ENCODE results near the gene KIF26B.
"Not testable (repeated sequence)": the region's sequence is repeated elsewhere in the genome, so short reads cannot be mapped to it uniquely, and the experiment has no call there.

KIF26B gene

DNA sequence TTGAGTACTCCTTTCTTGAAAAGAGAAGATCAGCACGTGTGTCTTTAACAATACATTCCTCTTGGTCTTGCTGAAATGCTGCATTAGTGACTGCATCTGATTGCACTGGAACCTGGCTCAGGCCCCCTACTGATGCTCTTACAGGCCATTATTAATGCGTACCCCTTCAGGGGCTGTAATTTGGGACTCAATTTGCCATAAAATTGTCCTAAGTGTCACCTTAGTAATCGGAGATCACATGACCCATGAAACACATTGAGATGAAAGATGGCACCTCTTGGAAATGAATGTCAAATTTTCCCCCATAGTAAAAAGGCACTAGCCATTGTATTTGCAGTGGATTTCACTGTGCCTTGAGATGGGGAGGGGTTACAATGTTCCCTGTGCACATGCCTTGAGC lies 563.3 kb downstream of the KIF26B start:
- DNase-seq = no peak

GRCh38 chr1:245718951-245719350 lies 564.2 kb downstream of the KIF26B start:
- no peak for DNase-seq

DNA sequence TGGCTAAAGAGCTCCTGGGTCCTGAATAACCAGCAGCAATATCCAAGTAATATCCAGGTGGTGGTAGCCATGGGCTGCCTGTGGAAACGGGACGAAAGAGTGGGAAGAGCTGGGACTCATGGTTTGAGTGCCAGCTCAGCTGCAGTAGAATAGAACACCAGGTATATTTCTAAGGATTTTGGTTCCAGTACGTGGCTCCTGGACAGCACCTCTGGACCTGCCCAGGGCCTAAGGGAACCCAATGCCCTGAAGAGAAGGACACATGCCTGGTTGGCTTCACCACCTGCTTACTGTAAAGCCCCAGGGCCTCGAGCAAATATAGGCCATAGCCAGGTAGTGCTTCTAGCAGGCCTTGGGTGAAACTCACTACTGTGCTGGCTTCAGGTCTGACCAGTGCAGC lies 566.7 kb downstream of the KIF26B start:
- DNase-seq = no peak

GRCh38 chr1:245728035-245728434 lies 573.2 kb downstream of the KIF26B start:
- DNase-seq = not testable (repeated sequence)

- DNase-seq = no peak
These were observed 576.0 kb downstream of the KIF26B start for GRCh38 chr1:245730801-245731200.

GRCh38 chr1:245740336-245740735 lies 585.6 kb downstream of the KIF26B start:
- not testable (repeated sequence) for DNase-seq

DNA sequence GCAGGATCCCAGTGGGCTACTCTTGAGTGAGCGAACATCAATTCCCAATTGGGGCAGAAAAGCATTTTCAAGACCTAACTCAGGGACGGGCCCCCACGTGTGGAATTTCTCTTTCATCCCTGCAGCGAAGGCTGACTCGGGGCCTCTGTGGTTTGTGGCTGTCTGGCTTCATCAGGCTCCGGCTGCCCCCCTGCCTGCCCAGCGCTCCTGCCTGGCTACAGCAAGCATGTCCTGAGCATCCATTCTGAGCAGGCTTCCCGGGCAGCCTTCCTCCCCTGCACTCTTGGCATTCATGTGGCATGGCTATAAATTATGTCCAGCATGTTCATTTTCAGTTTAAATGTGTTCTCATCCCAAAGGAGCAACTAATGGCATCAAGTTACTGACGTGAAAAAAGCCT lies 588.1 kb downstream of the KIF26B start:
- DNase-seq = no peak

DNA sequence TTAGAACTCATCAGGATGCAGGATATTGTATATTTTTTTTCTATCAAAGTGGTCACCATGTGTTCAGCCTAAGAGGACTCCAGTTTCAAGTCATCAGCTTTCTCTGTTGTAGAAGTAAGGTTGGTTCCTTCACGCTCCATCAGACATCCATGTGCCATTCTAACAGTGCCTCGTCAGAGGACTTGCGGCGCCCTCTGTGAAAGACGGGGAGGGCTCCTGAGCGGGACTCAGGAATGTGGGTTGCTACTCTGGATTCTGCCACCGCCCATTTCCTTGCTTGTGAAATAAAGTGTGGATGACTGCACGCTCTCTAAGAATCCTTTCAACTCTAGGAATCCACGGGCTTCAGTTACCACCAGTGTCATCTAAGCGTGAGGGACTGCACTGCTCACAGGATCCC lies 593.5 kb downstream of the KIF26B start:
- no peak for DNase-seq

- no peak for DNase-seq
These were observed 593.9 kb downstream of the KIF26B start for GRCh38 chr1:245748646-245749045.

DNA sequence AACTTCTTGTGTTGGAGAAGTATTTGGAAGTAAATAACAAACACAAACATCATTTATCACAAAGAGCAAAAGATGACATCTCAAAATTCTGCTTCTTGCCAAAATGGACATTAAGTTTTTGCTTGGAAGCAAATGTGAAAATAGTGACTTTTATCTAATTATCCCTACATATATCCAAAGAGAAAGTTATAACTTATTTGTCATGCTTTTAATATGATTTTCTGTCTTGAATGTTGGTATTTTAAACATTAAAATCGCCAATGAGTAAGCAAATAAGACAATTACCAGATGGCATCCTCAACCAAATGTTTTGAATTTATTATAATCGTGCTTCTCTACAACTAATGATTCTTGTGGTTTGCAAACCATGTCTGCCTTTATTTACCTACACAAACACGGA lies 594.3 kb downstream of the KIF26B start:
- no peak for DNase-seq

- no peak for DNase-seq
These were observed 595.5 kb downstream of the KIF26B start for GRCh38 chr1:245750261-245750660.

GRCh38 chr1:245751116-245751515 lies 596.3 kb downstream of the KIF26B start:
- no peak for DNase-seq

DNA sequence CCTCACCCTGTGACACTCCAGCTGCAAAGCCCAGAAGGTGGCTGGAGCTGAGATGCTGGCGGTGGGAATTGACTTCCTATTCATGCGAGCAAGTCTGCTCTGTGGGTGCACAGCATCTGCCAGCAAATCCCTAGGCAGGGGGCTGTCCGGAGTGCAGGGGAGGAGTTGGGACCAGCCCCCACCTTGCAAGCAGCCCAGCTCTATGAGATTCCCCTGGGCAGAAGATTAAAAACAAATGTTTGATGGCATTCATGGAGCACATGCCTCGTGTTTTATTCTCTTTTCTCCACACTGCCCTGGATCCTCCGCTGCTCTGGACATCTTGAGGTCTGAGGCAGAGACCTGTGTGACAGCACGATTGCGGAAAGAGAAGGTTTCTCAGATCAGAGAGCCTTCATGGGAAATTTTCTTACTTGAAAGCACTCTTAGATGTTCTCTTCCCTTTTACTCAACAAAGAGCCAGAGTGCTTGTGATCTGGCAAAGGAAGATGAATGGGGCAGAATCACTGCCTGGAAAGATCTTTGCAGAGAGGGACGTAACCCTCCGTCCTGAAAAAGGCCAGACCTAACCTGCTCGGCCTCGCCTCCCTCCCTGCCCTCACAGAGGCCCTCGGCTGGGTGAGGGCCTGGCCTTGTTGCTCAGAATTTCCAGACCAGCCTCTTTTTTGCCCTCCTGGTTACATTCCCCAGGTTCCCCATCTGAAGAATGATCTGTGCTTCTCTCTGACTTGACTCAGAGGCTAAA lies 597.1 kb downstream of the KIF26B start:
- no peak for DNase-seq

- no peak for DNase-seq
These were observed 597.8 kb downstream of the KIF26B start for GRCh38 chr1:245752561-245752960.

GRCh38 chr1:245753807-245754206 lies 599.0 kb downstream of the KIF26B start:
- DNase-seq = no peak

DNA sequence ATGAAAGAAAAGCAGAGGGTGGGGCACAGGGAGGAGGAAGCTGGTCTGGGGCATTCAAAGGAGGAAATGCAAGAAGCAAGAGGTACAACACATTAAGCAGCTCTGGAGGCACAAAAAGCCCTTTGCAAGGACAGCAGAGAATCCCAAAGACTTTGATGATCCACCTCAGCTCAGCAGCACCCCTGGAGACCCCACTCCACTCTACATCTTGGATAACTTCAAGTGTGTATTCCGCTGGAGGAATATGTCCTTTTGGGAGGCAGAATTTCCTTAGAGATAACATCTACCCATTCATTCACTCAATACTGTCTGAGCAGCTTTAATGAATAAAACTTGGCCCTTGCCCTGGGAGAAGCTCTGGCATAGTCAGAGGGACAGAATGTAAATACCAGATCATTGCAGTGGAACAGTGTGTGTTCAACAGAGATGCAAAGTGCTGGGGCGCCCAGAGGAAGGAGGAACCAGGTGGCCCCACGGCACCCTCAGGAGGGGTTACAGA lies 599.7 kb downstream of the KIF26B start:
- DNase-seq = no peak

Measured in activated CD8-positive, alpha-beta memory T cell treated with anti-CD3 and anti-CD28 coated beads for 24 hours (primary cell).